ENCODE results near the gene TRAPPC12. TPM values are rescaled to one million over a fixed set of nuclear protein-coding genes. Genes with fewer than 3 reads are reported as not detected.
"Not testable (repeated sequence)": the region's sequence is repeated elsewhere in the genome, so short reads cannot be mapped to it uniquely, and the experiment has no call there.

TRAPPC12 gene
- 10 to 100 TPM; 66.4 to 66.6 TPM for total RNA-seq

GRCh38 chr2:3379647-3380534 is at the start of gene TRAPPC12:
TRAPPC12 (plus strand) TSS chr2:3379694; CDS start chr2:3387624, 7,930 bp downstream.
- POLR2A ChIA-PET, result interaction anchor here (0.6 to 1.4 kb wide), 4 partner anchors 13 to 178 kb away, joined by 3 to 6 read pairs (median 4); partner anchors contain the start of gene RNASEH1
- CTCF ChIA-PET, result interaction anchor here (0.7 to 2.0 kb wide), 3 partner anchors 144 to 272 kb away, joined by 3 to 4 read pairs (median 4); no protein-coding TSS in a partner anchor

- ChIA-PET POLR2A (no interaction called here), CTCF (no interaction called here)
Observed at GRCh38 chr2:3332133-3332532, 47.4 kb upstream of the TRAPPC12 start.

- POLR2A ChIA-PET, result no interaction called here
- CTCF ChIA-PET, result no interaction called here
Observed at GRCh38 chr2:3334392-3335345, 44.8 kb upstream of the TRAPPC12 start.

GRCh38 chr2:3336844-3337243 is 42.6 kb upstream of the TRAPPC12 start:
- POLR2A ChIA-PET, result no interaction called here
- CTCF ChIA-PET, result no interaction called here

GRCh38 chr2:3338340-3338739 is 41.2 kb upstream of the TRAPPC12 start:
- POLR2A ChIA-PET, result no interaction called here
- CTCF ChIA-PET, result no interaction called here

- ChIA-PET POLR2A (no interaction called here), CTCF (no interaction called here)
Observed at GRCh38 chr2:3340144-3340543, 39.4 kb upstream of the TRAPPC12 start.

GRCh38 chr2:3341336-3341735 is 38.2 kb upstream of the TRAPPC12 start:
- POLR2A ChIA-PET, result no interaction called here
- CTCF ChIA-PET, result no interaction called here

- ChIA-PET CTCF (interaction anchor here (0.7 kb wide), 1 partner anchor 18 kb away, joined by 3 read pairs; no protein-coding TSS in a partner anchor), POLR2A (no interaction called here)
Observed at GRCh38 chr2:3342324-3342723, 37.2 kb upstream of the TRAPPC12 start.

GRCh38 chr2:3343012-3343411 is 36.5 kb upstream of the TRAPPC12 start:
- POLR2A ChIA-PET, result no interaction called here

GRCh38 chr2:3344897-3345296 is 34.6 kb upstream of the TRAPPC12 start:
- ChIA-PET POLR2A (no interaction called here), CTCF (no interaction called here)

More at GRCh38 chr2:3343012-3343411, 36.5 kb upstream of the TRAPPC12 start:
- CTCF ChIA-PET, result no interaction called here

- POLR2A ChIA-PET, result no interaction called here
- CTCF ChIA-PET, result no interaction called here
Observed at GRCh38 chr2:3345621-3346020, 33.9 kb upstream of the TRAPPC12 start.

- ChIA-PET POLR2A (interaction anchor here (0.6 kb wide), 1 partner anchor 45 kb away, joined by 5 read pairs; no protein-coding TSS in a partner anchor), CTCF (no interaction called here)
Observed at GRCh38 chr2:3348767-3349166, 30.7 kb upstream of the TRAPPC12 start.

GRCh38 chr2:3349211-3349693 is 30.2 kb upstream of the TRAPPC12 start:
- POLR2A ChIA-PET, result interaction anchor here (0.6 kb wide), 1 partner anchor 44 kb away, joined by 5 read pairs; no protein-coding TSS in a partner anchor
- CTCF ChIA-PET, result no interaction called here

GRCh38 chr2:3354986-3355385 is 24.5 kb upstream of the TRAPPC12 start:
- CTCF ChIA-PET, result no interaction called here
- POLR2A ChIA-PET, result no interaction called here

GRCh38 chr2:3355951-3356569 is 23.4 kb upstream of the TRAPPC12 start:
- ChIA-PET CTCF (no interaction called here), POLR2A (no interaction called here)

GRCh38 chr2:3356799-3357198 is 22.7 kb upstream of the TRAPPC12 start:
- CTCF ChIA-PET, result no interaction called here
- POLR2A ChIA-PET, result no interaction called here

- POLR2A ChIA-PET, CTCF ChIA-PET: not testable (repeated sequence)
Observed at GRCh38 chr2:3357446-3357845, 22.0 kb upstream of the TRAPPC12 start.

- ChIA-PET CTCF (no interaction called here), POLR2A (no interaction called here)
Observed at GRCh38 chr2:3357926-3358325, 21.6 kb upstream of the TRAPPC12 start.

- ChIA-PET CTCF (interaction anchor here (0.6 kb wide), 1 partner anchor 199 kb away, joined by 3 read pairs; no protein-coding TSS in a partner anchor), POLR2A (no interaction called here)
Observed at GRCh38 chr2:3361518-3362389, 17.7 kb upstream of the TRAPPC12 start.

Data from activated CD8-positive, alpha-beta memory T cell treated with anti-CD3 and anti-CD28 coated beads for 36 hours (primary cell).